ENCODE results near the gene MREG. TPM values are rescaled to one million over a fixed set of nuclear protein-coding genes. Genes with fewer than 3 reads are reported as not detected.
A peak's percentile ranks its signal among the peaks of the same experiment; 100 is the strongest.

Gene MREG
- total RNA-seq, 1 donor from 2014 or later = 1.8 TPM

DNA sequence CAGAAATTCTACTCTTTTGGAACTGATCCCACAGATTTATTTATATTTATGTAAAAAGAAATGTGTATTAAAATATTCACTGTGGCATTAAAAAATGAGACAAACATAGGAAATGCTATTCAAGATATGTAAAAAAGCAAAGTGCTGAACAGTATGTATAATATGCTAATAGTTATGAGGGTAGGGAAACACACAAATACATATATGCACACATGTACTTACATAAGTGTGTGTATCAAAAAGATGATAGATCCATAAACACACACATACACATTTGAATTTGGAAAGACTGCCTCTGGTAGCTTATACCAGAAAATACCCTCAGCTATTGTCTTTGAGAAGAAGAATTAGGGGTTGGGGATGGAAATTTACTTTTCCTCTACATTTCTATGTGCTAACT lies 103.2 kb downstream of the MREG start:
- peaks cover 2% of the 10 kb centered on the region for H3K36me3 Mint-ChIP-seq (ENCODE audit: low read depth)
- no peaks in the 10 kb centered on the region for H3K27me3 Mint-ChIP-seq (ENCODE audit: low read depth)
- TF ChIP-seq, protein P1, sequence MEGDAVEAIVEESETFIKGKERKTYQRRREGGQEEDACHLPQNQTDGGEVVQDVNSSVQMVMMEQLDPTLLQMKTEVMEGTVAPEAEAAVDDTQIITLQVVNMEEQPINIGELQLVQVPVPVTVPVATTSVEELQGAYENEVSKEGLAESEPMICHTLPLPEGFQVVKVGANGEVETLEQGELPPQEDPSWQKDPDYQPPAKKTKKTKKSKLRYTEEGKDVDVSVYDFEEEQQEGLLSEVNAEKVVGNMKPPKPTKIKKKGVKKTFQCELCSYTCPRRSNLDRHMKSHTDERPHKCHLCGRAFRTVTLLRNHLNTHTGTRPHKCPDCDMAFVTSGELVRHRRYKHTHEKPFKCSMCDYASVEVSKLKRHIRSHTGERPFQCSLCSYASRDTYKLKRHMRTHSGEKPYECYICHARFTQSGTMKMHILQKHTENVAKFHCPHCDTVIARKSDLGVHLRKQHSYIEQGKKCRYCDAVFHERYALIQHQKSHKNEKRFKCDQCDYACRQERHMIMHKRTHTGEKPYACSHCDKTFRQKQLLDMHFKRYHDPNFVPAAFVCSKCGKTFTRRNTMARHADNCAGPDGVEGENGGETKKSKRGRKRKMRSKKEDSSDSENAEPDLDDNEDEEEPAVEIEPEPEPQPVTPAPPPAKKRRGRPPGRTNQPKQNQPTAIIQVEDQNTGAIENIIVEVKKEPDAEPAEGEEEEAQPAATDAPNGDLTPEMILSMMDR (IDR thresholded peaks at IDR 0.05) = no peak
- peaks cover 3% of the 10 kb centered on the region for H3K9me3 Mint-ChIP-seq (ENCODE audit: low read depth)
- no peak overlapping the region for H3K4me3 Mint-ChIP-seq (ENCODE audit: unreplicated experiment)
- H3K4me1 Mint-ChIP-seq (ENCODE audit: low read depth) = peaks cover 25% of the 10 kb centered on the region
- H3K27ac Mint-ChIP-seq (ENCODE audit: unreplicated experiment) = no peak overlapping the region
- DNase-seq (ENCODE audit: low spot score) = no peak

DNA sequence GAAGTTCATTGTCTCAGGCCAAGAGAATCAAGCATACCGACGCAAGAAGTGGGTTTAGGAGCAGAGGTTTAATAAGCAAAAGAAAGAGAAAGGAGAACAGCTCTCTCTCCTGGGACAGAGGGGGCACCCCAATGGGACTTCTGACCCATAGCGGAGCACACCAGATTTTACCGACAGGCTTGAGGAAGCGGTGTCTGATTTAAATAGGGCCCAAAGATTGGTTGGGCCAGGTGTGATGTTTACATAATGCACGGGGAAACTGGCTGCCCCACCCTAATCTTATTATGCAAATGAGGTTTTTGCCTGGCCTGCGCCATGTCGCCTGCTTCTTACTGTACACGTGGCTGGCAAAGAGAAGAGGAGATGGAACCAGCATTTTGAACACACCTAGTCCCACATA lies 106.2 kb downstream of the MREG start:
- H3K4me1 Mint-ChIP-seq (ENCODE audit: low read depth) = peaks cover 22% of the 10 kb centered on the region
- no peaks in the 10 kb centered on the region for H3K27me3 Mint-ChIP-seq (ENCODE audit: low read depth)
- H3K4me3 Mint-ChIP-seq (ENCODE audit: unreplicated experiment) = no peak overlapping the region
- H3K27ac Mint-ChIP-seq (ENCODE audit: unreplicated experiment) = no peak overlapping the region
- TF ChIP-seq, protein P1 (IDR thresholded peaks at IDR 0.05) = no peak
- H3K9me3 Mint-ChIP-seq (ENCODE audit: low read depth) = peaks cover 3% of the 10 kb centered on the region
- no peak for DNase-seq (ENCODE audit: low spot score)
- H3K36me3 Mint-ChIP-seq (ENCODE audit: low read depth) = peaks cover 2% of the 10 kb centered on the region

DNA sequence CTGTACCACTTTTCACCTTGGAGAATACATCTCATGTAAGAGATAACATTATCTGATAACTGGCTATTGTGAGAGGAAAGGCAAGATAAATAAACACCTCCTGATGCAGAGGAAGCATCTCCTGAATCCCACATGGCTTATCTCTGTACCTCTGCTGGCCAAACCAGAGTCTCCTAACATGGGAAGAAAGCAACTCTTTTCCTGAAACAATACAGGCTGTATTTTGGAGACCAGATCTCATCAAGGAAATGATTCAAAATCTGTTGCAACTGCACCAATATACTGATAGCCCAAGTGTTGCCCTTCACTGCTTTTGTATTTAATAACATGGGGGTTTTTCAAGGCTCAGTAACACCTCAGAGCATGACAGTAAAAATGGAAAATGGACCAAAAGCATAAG lies 106.9 kb downstream of the MREG start:
- Mint-ChIP-seq H3K4me3 (ENCODE audit: unreplicated experiment) (no peak overlapping the region), H3K27me3 (ENCODE audit: low read depth) (no peaks in the 10 kb centered on the region), H3K9me3 (ENCODE audit: low read depth) (no peaks in the 10 kb centered on the region), H3K27ac (ENCODE audit: unreplicated experiment) (no peak overlapping the region), H3K4me1 (ENCODE audit: low read depth) (peaks cover 22% of the 10 kb centered on the region), H3K36me3 (ENCODE audit: low read depth) (no peaks in the 10 kb centered on the region)
- TF ChIP-seq, protein P1 (IDR thresholded peaks at IDR 0.05) = no peak
- DNase-seq (ENCODE audit: low spot score) = no peak

DNA sequence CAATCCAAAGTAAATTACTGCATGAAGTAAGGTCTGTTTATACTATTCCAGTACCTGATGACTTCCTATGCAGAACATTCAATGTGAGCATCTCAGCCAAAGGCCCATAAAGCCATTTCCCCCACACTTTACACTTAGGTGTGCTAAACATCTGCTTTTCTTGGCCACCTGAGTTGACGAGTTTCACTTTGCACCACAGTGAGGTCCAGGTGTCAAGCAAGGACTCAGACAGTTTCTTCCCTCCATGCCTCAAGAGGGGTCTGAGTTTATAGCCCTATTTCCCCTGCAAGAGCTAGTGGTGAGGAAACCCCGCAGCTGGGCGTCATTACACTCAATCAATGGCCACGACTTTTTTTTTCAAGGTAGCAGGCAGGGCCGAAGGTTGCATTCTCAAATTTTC lies 107.7 kb downstream of the MREG start:
- Mint-ChIP-seq H3K4me3 (ENCODE audit: unreplicated experiment) (no peak overlapping the region), H3K36me3 (ENCODE audit: low read depth) (no peaks in the 10 kb centered on the region), H3K4me1 (ENCODE audit: low read depth) (peaks cover 30% of the 10 kb centered on the region), H3K27ac (ENCODE audit: unreplicated experiment) (no peak overlapping the region), H3K27me3 (ENCODE audit: low read depth) (no peaks in the 10 kb centered on the region), H3K9me3 (ENCODE audit: low read depth) (no peaks in the 10 kb centered on the region)
- TF ChIP-seq, protein P1 (IDR thresholded peaks at IDR 0.05) = no peak
- no peak for DNase-seq (ENCODE audit: low spot score)

DNA sequence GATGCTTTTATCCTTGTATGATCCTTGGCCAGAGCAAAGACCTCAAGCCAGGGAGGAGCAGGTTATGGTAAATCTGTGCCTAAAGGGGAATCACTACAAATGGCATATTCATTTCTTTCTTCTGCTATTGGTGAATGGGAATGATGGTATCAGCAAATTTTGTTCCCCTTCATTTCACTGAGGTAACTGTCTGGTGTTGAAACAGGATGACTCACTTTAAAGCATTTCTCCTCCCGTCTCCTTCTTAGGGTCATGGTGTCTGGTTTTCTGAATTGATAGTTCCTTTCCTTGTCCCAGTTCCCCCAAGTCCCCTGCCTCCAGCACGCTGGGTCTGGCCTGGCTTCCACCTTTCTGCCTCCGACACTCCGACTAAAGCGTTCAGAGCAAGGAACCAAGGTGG lies 109.2 kb downstream of the MREG start:
- no peaks in the 10 kb centered on the region for H3K27me3 Mint-ChIP-seq (ENCODE audit: low read depth)
- peak overlapping the region; percentile 65 for H3K27ac Mint-ChIP-seq (ENCODE audit: unreplicated experiment)
- no peak overlapping the region for H3K4me3 Mint-ChIP-seq (ENCODE audit: unreplicated experiment)
- TF ChIP-seq, protein P1 (IDR thresholded peaks at IDR 0.05) = no peak
- H3K36me3 Mint-ChIP-seq (ENCODE audit: low read depth) = no peaks in the 10 kb centered on the region
- H3K9me3 Mint-ChIP-seq (ENCODE audit: low read depth) = no peaks in the 10 kb centered on the region
- peaks cover 46% of the 10 kb centered on the region for H3K4me1 Mint-ChIP-seq (ENCODE audit: low read depth)
- no peak for DNase-seq (ENCODE audit: low spot score)
